HG02623 (cell line): ENCODE results near the gene NLRP4.

ENCODE experiments used
- ATAC-seq: cut with Tn5 transposase; IDR thresholded peaks from one replicate; pipeline ENCODE4 v1.9.1; 2021; ENCODE audit warnings: moderate library complexity; ENCODE audit not compliant: unreplicated experiment

The NLRP4 gene, protein sequence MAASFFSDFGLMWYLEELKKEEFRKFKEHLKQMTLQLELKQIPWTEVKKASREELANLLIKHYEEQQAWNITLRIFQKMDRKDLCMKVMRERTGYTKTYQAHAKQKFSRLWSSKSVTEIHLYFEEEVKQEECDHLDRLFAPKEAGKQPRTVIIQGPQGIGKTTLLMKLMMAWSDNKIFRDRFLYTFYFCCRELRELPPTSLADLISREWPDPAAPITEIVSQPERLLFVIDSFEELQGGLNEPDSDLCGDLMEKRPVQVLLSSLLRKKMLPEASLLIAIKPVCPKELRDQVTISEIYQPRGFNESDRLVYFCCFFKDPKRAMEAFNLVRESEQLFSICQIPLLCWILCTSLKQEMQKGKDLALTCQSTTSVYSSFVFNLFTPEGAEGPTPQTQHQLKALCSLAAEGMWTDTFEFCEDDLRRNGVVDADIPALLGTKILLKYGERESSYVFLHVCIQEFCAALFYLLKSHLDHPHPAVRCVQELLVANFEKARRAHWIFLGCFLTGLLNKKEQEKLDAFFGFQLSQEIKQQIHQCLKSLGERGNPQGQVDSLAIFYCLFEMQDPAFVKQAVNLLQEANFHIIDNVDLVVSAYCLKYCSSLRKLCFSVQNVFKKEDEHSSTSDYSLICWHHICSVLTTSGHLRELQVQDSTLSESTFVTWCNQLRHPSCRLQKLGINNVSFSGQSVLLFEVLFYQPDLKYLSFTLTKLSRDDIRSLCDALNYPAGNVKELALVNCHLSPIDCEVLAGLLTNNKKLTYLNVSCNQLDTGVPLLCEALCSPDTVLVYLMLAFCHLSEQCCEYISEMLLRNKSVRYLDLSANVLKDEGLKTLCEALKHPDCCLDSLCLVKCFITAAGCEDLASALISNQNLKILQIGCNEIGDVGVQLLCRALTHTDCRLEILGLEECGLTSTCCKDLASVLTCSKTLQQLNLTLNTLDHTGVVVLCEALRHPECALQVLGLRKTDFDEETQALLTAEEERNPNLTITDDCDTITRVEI

DNA sequence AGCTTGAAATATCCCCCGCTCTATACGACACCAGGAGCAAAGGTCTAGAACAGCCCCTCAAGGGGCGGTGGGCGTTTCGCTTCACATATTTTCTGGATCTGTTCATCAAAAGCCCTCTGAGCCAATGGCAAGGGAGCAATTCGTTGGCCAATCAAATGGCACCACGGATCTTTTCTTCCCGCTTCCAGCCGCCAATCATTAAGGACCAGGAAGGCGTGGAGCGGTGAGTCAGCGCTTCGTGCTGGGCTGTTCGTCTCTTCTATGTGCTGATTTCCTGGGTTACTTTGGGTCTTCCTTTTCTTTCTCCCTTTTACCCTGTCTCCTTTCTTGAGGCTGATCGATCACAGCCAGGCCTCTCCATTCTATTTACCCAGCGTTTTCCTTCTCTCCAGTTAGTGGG, at the start of gene NLRP4:
TSS of gene NLRP4 (plus strand) at position 201 of the 400 bp plus-strand sequence. CDS start 15,541 bp downstream, outside the sequence.
- ATAC-seq, result no peak

- ATAC-seq, result no peak
These were observed 41.3 kb upstream of the NLRP4 start for GRCh38 chr19:55795021-55795420.

- ATAC-seq, result no peak
These were observed 34.9 kb upstream of the NLRP4 start for GRCh38 chr19:55801416-55801815.

- no peak for ATAC-seq
These were observed 34.1 kb upstream of the NLRP4 start for GRCh38 chr19:55802281-55802680.

GRCh38 chr19:55809381-55810058, 26.8 kb upstream of the NLRP4 start:
- ATAC-seq, result no peak

- ATAC-seq, result no peak
These were observed 25.0 kb upstream of the NLRP4 start for GRCh38 chr19:55811340-55811739.

GRCh38 chr19:55812449-55812848, 23.9 kb upstream of the NLRP4 start:
- no peak for ATAC-seq

GRCh38 chr19:55813906-55814305, 22.4 kb upstream of the NLRP4 start:
- ATAC-seq, result no peak

DNA sequence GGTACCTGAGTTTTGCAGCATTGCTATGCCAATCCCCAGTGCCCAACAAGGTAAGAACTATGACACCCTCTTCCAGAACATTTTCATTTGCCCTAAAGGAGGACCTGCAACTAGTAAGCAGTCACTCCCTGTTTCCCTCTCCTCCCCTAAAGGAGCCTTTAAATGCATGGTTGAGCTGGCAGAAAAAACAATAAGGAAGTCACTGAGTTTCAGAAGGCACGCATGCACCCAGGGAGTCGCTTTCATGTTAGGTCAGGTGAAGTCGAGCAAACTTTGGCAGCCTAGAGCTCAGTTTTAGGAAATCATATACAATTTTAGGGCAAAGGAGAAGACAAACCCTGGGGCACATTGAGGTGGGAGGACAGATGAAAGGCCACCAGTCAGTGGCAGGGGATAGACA, 16.3 kb upstream of the NLRP4 start:
- no peak for ATAC-seq

DNA sequence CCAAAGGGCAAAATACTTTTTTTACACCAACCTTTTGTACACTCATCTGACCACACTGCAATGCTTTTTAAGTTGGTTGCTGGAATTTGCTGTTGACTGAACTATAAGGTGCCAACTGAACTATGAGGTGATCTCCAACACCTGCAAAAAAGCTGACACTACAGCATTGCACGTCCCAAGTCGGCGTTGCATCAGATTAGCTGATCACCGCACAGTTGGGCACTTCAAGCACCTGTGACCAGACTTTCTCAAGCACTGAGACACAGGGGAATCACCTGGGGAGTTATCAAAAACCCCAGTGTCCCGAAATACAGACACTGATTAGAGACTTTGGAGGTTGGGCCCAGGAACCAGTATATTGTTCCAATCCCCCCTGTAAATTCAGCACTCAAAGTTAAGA, 5.7 kb upstream of the NLRP4 start:
- ATAC-seq, result no peak

DNA sequence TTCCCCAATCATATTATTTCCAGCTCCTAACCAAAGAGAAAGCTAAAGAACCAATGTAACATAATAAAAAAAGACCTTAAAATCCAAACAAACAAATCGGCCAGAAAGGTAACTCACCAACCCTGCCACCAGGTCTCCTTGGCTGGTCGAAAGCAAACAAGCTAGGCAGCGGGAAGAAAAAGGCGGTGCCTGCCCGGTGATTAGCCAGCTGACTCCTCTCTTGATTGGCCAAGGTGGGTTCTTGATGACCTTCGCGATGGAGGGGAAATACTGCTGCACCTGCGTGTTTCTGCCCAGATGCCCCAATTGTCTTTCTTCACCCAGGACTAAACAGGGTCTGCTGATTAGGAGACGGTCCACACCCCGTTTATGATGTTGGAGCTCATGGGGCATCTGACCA, 4.5 kb upstream of the NLRP4 start, which contains the start of gene NLRP11:
TSS of gene NLRP11 (minus strand) at position 154 of the 400 bp plus-strand sequence. CDS start 13,825 bp downstream, outside the sequence.
- no peak for ATAC-seq

- ATAC-seq, result no peak
These were observed 3.7 kb upstream of the NLRP4 start for GRCh38 chr19:55832676-55833075.

- no peak for ATAC-seq
These were observed 1.9 kb downstream of the NLRP4 start for GRCh38 chr19:55838251-55838650.

GRCh38 chr19:55838906-55839305, 2.6 kb downstream of the NLRP4 start:
- no peak for ATAC-seq

GRCh38 chr19:55855160-55855559, 18.8 kb downstream of the NLRP4 start:
- no peak for ATAC-seq

DNA sequence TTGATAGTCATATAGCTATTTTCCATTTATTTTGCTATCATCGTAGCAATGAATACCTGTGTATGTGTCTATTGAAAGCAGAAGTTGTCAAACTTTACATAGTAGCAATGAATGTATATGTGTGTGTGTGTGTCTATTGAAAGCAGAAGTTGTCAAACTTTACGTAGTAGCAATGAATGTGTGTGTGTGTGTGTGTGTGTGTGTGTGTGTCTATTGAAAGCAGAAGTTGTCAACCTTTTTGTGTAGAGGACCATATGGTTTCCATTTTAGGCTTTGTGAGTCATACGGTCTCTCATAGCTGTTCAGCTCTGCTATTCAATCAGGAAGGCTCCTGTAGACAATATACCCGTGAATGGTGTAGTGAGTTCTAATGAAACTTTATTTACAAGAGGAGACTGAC, 20.8 kb downstream of the NLRP4 start:
- ATAC-seq, result no peak

DNA sequence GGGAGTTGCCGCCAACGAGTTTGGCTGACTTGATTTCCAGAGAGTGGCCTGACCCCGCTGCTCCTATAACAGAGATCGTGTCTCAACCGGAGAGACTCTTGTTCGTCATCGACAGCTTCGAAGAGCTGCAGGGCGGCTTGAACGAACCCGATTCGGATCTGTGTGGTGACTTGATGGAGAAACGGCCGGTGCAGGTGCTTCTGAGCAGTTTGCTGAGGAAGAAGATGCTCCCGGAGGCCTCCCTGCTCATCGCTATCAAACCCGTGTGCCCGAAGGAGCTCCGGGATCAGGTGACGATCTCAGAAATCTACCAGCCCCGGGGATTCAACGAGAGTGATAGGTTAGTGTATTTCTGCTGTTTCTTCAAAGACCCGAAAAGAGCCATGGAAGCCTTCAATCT, 21.6 kb downstream of the NLRP4 start:
- no peak for ATAC-seq

DNA sequence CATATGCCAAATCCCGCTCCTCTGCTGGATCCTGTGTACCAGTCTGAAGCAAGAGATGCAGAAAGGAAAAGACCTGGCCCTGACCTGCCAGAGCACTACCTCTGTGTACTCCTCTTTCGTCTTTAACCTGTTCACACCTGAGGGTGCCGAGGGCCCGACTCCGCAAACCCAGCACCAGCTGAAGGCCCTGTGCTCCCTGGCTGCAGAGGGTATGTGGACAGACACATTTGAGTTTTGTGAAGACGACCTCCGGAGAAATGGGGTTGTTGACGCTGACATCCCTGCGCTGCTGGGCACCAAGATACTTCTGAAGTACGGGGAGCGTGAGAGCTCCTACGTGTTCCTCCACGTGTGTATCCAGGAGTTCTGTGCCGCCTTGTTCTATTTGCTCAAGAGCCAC, 22.1 kb downstream of the NLRP4 start:
- ATAC-seq, result no peak

- no peak for ATAC-seq
These were observed 22.6 kb downstream of the NLRP4 start for GRCh38 chr19:55858969-55859368.

DNA sequence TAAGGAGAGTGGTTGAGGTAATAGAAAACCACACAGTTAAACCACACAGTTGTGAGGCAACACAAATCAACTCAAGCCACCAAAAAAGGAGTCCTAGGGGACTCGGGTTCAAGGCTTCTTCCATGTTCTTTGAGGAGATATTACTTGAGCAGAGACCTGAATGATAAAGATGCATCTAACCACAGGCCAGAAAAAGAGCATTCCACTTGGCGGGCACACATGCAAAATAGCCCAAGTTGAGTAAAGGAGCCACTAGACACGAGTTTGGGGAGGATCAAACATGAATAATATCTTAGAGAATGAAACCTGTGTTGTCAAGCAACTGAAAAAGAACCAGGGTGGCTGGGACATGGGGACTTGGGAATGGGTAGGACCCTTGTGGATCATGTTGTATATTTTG, 30.2 kb downstream of the NLRP4 start:
- ATAC-seq, result no peak

GRCh38 chr19:55867101-55867500, 30.8 kb downstream of the NLRP4 start:
- no peak for ATAC-seq
